Heart right ventricle (tissue), 16 donors: ENCODE measurements around the gene SLC12A4. TPM values are rescaled to one million over a fixed set of nuclear protein-coding genes. Genes with fewer than 3 reads are reported as not detected.

Source experiments
- ATAC-seq, 8 donors: fragments of 200-7000 bp; cut with Tn5 transposase; one replicate each; pipeline ENCODE4 v1.9.1; 2020; ENCODE audit warnings: mild to moderate bottlenecking in 8 of 8, moderate library complexity in 8 of 8, moderate number of reproducible peaks in 1 of 8
- DNase-seq, 2 donors: peaks; one replicate each; pipeline ENCODE4 v3.0.0-alpha.2; 2020
- H3K27ac ChIP-seq, 10 donors: fragments of 200-600 bp; sonication (generic) in 2 of 10; one replicate each; pipeline versions ENCODE4 v1.5.0 to v1.8.0; 2020 to 2022; ENCODE audit warnings: mild to moderate bottlenecking in 3 of 10
- H3K27me3 ChIP-seq, 7 donors: fragments of 200-600 bp; one replicate each; pipeline ENCODE4 v1.8.0; 2021 to 2022; ENCODE audit warnings: mild to moderate bottlenecking in 2 of 7
- H3K36me3 ChIP-seq, 9 donors: fragments of 200-600 bp; sonication (generic) in 1 of 9; one replicate each; pipeline versions ENCODE4 v1.5.0 to v1.8.0; 2020 to 2022; ENCODE audit warnings: mild to moderate bottlenecking in 2 of 9
- H3K4me1 ChIP-seq, 9 donors: fragments of 200-600 bp; sonication (generic) in 1 of 9; one replicate each; pipeline versions ENCODE4 v1.5.0 to v1.8.0; 2020 to 2022; ENCODE audit warnings: mild to moderate bottlenecking in 4 of 9
- H3K4me3 ChIP-seq, 10 donors: fragments of 200-600 bp; sonication (generic) in 2 of 10; one replicate each; pipeline versions ENCODE4 v1.5.0 to v1.8.0; 2020 to 2022; ENCODE audit warnings: mild to moderate bottlenecking in 7 of 10, moderate library complexity in 2 of 10
- H3K9me3 ChIP-seq, 11 donors: fragments of 200-600 bp in 10 of 11; sonication (generic) in 2 of 11; one replicate each; pipeline versions ENCODE4 v1.5.0 to v1.8.0; 2013 to 2022; ENCODE audit warnings: mild to moderate bottlenecking in 2 of 11, control low read depth in 1 of 11, moderate library complexity in 1 of 11
- CTCF ChIP-seq, 9 donors: fragments of 200-600 bp; sonication (generic) in 2 of 9; IDR thresholded peaks; one replicate each; pipeline versions ENCODE4 v1.5.0 to v1.8.0; 2021 to 2022; ENCODE audit warnings: antibody characterized with exemption in 9 of 9, mild to moderate bottlenecking in 5 of 9, moderate library complexity in 1 of 9
- WGBS, 2 donors: extraction: QIAGEN DNeasy Blood & Tissue Kit; methylation state at CpG; one replicate each; pipeline ENCODE4 v1.1.7; 2013; ENCODE audit warnings: inconsistent platforms in 1 of 2; 5-methylcytosine and 5-hydroxymethylcytosine counted together
- intact Hi-C, 10 donors: fragments of 100-400 bp; cut with DNase I; formaldehyde crosslinking; loops; one replicate each; pipeline versions ENCODE4 v1.11.1 to v1.14.2; 2022
- polyA plus RNA-seq, 2 donors: library from polyadenylated mRNA; stranded (reverse); fragments of 200-250 nt; gene quantifications; one replicate each; pipeline ENCODE4 v1.2.3, GENCODE V29; 2013
- total RNA-seq, 10 donors: library from RNA; stranded (reverse); fragmentation: NEBNext Ultra II Directional in 3 of 10; extraction: Animal tissue kit (Norgen Biotek cat#: 25700) in 3 of 10; gene quantifications; one replicate each; pipeline versions ENCODE4 v1.2.1 to v1.2.4, GENCODE V29; 2021 to 2023
- donor health status: Arrhythmogenic right ventricular cardiomyopathy.
- donor health status: ischemic (EF 13 %, LVEDD 7.1; RV severe dilation, severe dysfunction).
- donor health status: healthy with polysubstance abuse.
- donor health status: DM: no; HTN: yes; CAD: no.
- donor health status: DM: no; HTN: no; CAD: no.
- donor health status: ischemic (EF 25% LVEDD 6.9; RV normal size, moderate dysfunction).
- donor health status: ischemic (EF 25% LVEDD 5.7; RV mildly dilated, moderate dysfunction).
- donor health status: healthy.
- donor health status: DM: yes; HTN: yes; CAD: no.
- donor health status: Ischemic cardiomyopathy.
- donor health status: ischemic (EF 35%, LVEDD 5.7; RV mildly dilated, moderate dysfunction).
- donor health status: nonischemic (EF 11% LVEDD 7.7; RV severe dilation, severe dysfunction).
- donor health status: DM: yes; HTN: yes; CAD: no.
- donor health status: PGD.
- donor health status: ischemic (EF 29% LVEDD 5.4; RV normal size, mild dysfunction).
- donor health status: nonischemic (EF 23%, LVEDD 6.1; RV moderate dilation, normal function).

SLC12A4 gene
- total and polyA plus RNA-seq, 12 donors: 70.1 to 116 (median 86.6) TPM

GRCh38 chr16:67990018-67990386 lies 21.6 kb upstream of the SLC12A4 start:
- ATAC-seq: no peak
- H3K27me3 ChIP-seq: no peaks in the 10 kb centered on the region
- no peak overlapping the region for H3K4me3 ChIP-seq
- DNase-seq: no peak
- TF ChIP-seq CTCF (IDR thresholded peaks at IDR 0.05): no peak
- peaks cover 6 to 46% (median 32%) of the 10 kb centered on the region in 9 donors for H3K4me1 ChIP-seq
- H3K9me3 ChIP-seq: no peaks in the 10 kb centered on the region
- no peak overlapping the region for H3K27ac ChIP-seq
- WGBS, 2 donors: 76 to 87% methylated on average over 6 of the region's 6 CpGs
- intact Hi-C loops: loop anchor here in 8 of 10 donors (5.0 to 10.0 kb wide), 5 partner anchors 52 to 245 kb away; partner anchors contain the start of genes ESRP2 (in 2 of the 8) and PSMB10 (in 1 of the 8)
- H3K36me3 ChIP-seq: peaks cover 0 to 3% (median 0%) of the 10 kb centered on the region in 9 donors

DNA sequence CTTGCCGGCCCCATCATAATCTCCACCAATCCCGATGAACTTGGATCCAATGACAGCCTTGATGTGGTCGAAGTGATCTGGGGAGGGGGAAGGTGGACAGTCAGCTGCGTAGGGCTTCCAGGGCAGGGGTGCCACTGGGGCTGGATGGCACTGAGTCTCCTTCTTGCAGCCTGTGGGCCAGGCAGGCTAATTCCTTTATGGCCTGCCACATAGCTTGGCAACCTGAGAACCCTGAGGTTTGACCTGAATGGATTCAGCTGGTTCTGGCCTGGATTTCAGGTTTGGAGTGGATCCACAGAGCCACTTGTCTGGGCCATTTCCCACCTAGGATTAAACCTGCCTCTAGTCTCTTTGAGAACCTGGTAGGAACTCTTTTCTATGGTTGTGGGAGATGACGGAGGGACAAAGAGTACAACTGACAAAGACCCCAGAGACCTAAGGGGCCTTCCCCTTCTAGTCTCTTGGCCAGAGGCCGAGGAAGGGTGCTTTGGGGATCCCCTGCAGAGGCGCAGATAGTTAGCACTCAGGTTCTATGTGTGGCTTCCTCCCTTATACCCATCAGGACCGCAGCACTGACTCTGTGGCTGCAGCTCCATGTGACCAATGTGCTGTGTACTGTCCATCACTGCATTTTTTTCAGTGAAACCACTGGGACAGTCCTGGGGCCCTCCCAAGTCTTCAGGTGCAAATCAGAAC lies 21.0 kb upstream of the SLC12A4 start:
- Histone ChIP-seq H3K9me3 (no peaks in the 10 kb centered on the region), H3K27ac (no peak overlapping the region), H3K4me1 (peaks cover 6 to 51% (median 38%) of the 10 kb centered on the region in 9 donors), H3K4me3 (no peak overlapping the region), H3K27me3 (no peaks in the 10 kb centered on the region), H3K36me3 (peaks cover 0 to 3% (median 0%) of the 10 kb centered on the region in 9 donors)
- DNase-seq: no peak
- WGBS, 2 donors: 80 to 87% methylated on average over 8 of the region's 8 CpGs
- no peak for TF ChIP-seq CTCF (IDR thresholded peaks at IDR 0.05)
- intact Hi-C loops: loop anchor here in 8 of 10 donors (5.0 to 10.0 kb wide), 6 partner anchors 33 to 245 kb away; partner anchors contain the start of genes ESRP2 (in 2 of the 8), DDX28 (in 1 of the 8), DUS2 (in 1 of the 8) and PSMB10 (in 1 of the 8)
- ATAC-seq: no peak

GRCh38 chr16:67988675-67989074 lies 20.2 kb upstream of the SLC12A4 start:
- Histone ChIP-seq H3K4me3 (no peak overlapping the region), H3K27me3 (no peaks in the 10 kb centered on the region), H3K9me3 (no peaks in the 10 kb centered on the region), H3K36me3 (peaks cover 0 to 3% (median 0%) of the 10 kb centered on the region in 9 donors), H3K27ac (no peak overlapping the region), H3K4me1 (peaks cover 6 to 55% (median 42%) of the 10 kb centered on the region in 9 donors)
- intact Hi-C loops: loop anchor here in 1 of 10 donors (5.0 kb wide), 1 partner anchor 34 kb away; the partner anchor contains the start of genes DDX28 and DUS2
- no peak for TF ChIP-seq CTCF (IDR thresholded peaks at IDR 0.05)
- ATAC-seq (no peak), DNase-seq (no peak)
- WGBS, 2 donors: 81 to 91% methylated on average over 3 of the region's 3 CpGs

DNA sequence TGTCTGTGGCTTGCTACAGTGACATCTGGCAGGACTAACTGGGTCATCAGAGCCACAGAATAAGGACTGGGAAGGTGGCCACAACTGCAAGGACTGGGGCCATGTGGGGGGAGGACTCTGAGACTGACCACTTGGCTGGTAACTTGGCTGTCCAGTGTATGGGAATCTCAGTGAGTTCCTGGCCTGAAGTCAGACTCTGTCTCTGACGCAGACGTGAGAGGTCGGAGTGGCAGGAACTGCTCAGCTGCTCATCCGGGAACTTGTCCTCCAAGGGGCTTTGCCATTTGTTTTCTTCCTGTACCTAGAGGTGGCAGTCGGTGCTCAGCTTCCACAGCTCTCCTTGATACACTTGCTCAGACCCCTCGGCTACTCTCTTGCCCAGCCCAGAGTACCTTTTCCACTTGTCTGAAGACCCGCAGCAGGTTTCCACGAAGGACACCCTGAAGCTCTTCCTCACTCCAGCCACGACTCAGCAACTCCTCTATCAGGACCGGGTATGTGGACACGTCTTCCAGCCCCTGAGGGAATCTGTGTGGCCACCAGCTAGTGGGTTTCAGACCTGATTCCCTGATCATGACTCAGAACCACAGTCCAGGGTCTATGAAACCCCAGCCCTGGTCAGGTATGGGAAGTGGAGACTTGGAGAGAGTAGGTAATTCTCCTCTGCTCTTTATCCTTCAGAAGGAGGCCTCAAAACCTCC lies 19.2 kb upstream of the SLC12A4 start:
- intact Hi-C loops: loop anchor here in 1 of 10 donors (5.0 kb wide), 1 partner anchor 35 kb away; the partner anchor contains the start of genes DDX28 and DUS2
- peak in 1 of 2 donors; percentile 55 for DNase-seq
- peaks cover 0 to 3% (median 0%) of the 10 kb centered on the region in 9 donors for H3K36me3 ChIP-seq
- no peaks in the 10 kb centered on the region for H3K9me3 ChIP-seq
- no peak overlapping the region for H3K4me3 ChIP-seq
- no peaks in the 10 kb centered on the region for H3K27me3 ChIP-seq
- TF ChIP-seq CTCF (IDR thresholded peaks at IDR 0.05): no peak
- H3K27ac ChIP-seq: peak overlapping the region in 9 of 10 donors; percentile 7 to 77 (median 68)
- ATAC-seq: peak; percentile 52 to 74 (median 62)
- peaks cover 3 to 54% (median 38%) of the 10 kb centered on the region in 9 donors for H3K4me1 ChIP-seq
- WGBS, 2 donors: 55 to 69% methylated on average over 11 of the region's 11 CpGs
